ENCODE results near the gene OR2V1.
"Not testable (repeated sequence)": the region's sequence is repeated elsewhere in the genome, so short reads cannot be mapped to it uniquely, and the experiment has no call there.

OR2V1 gene

DNA sequence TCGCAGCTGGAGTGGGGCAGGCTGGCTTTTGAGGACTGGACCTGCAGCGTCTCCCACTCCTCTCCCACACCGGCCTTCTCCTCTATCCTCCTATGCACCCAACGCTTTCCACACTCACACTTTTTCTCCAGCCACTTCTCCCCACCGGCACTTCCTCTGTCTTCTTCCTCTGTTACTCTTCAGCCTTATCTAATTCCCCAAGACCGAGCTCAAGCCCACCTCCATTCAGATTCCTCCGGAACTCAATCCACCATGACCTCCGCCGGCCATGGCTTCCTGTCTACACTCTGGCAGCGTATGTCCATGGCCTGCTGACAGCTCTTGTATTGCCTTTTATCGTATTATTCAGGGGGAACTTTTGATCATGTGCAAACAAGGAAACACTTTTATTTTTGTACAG lies 545 bp upstream of the OR2V1 start:
- no peak for FAIRE-seq
- no peak for DNase-seq (ENCODE audit: insufficient read length, low spot score)

DNA sequence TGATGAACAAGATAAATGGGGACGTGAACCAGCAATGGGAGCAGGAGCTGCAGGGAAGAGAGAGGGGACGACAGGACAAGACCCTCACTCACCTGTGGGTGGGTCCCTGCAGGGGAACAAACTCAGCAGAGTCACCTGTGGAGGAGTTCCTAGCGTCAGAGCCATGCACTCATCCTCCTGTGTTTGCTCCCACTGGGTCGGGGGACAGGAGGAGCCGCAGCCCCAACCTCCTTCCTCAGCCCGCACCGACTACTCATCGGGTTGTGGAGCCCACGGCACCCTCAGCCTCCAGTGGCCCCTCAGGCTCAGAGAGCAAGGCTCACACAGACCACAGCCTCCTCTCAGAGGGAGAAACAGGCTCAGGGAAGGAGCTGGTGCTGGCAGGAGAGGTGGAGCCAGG lies 888 bp downstream of the OR2V1 start:
- not testable (repeated sequence) for FAIRE-seq; DNase-seq (ENCODE audit: insufficient read length, low spot score)

DNA sequence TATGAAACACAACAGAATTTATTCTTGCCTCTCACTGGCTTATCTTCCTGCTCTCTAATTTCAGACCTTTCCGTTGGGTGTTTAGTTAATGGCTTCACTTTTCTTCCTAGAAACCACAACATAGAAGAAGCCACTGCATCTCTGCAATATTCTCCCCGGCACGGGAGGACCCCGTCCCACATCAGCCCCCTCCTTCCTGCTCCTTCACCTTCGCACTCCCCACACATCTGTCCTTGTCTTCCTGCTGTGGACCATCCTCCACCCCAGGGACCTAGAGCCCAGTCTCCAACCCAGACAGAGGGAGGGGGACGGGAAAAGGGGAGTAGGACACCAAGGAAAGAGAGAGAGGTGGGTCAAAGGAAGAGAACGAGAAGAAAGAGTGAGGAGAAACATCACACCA lies 1.4 kb downstream of the OR2V1 start:
- no peak for FAIRE-seq

DNA sequence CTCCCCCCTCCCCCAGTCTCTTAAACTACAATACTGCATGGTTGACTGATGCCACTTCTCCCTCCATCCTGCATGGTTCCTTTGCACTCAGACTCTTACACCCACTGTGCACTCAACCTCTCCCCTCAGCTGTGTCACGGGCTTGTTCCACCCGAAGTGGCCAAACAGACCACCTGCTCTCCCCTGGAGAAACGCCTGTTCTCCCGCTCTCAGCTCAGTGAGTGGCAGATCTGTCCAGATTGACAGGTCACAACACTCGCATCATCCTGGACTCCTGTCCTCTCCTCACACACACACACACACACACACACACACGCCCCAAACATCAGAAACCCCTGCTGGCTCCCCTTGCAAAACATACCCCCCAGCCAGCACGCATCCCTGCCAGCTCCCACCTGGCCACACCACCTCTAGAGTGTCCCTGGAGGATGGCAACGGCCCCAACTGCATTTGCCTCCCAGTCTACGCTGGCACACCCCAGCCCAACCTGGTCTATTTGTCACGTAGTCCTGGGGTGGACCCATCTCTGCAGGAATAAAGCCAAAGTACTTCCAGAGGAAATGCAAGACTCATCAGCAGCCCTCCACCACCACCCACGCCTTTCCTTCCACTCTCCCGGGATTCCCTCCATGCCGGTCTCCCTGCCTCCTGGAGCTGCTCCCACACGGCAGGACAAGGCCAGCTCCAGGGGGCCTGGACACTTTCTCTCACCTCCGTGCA lies 2.9 kb downstream of the OR2V1 start:
- FAIRE-seq (no peak), DNase-seq (ENCODE audit: insufficient read length, low spot score) (no peak)

More for the DNA sequence above, 1.4 kb downstream of the OR2V1 start:
- no peak for DNase-seq (ENCODE audit: insufficient read length, low spot score)

DNA sequence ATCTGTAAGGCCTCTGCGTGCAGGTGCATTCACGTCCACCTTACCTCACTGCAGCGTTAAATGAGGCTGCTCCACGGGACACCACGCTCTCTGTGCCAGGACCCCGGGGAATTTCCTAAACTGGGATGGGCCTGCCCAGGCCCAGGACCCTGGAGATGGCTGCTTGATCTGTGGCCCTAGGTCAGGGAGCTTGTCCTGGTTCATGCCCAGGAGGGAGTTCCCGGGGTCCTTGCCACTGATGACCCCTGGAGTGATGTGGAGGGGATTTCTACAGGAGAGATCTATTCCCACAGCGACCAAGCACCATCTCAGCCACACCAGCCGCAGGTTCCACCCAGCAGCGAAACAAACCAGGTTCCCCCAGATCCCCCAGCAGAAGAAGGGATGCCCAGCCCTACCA lies 3.5 kb downstream of the OR2V1 start:
- FAIRE-seq (no peak), DNase-seq (ENCODE audit: insufficient read length, low spot score) (no peak)

DNA sequence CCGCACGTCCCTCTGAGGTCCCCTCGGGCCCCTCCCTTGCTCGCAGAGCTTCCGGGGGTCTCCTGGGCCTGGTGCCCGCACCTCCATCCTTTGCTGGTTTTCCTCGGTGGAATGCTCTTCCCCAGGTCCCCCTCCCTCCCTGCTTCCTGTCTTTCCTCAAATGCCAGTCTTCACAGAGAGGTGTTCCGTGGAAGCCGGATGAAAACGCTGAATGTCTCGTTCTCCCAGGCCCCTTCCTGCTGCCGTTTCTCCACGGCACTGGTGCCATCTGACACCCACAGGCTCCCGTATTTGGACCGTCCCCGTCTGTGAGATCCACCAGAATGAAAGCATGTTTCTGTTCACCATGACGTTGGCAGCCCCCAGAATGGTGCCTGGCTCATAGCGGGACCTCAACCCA lies 4.1 kb downstream of the OR2V1 start:
- FAIRE-seq, result no peak
- no peak for DNase-seq (ENCODE audit: insufficient read length, low spot score)

DNA sequence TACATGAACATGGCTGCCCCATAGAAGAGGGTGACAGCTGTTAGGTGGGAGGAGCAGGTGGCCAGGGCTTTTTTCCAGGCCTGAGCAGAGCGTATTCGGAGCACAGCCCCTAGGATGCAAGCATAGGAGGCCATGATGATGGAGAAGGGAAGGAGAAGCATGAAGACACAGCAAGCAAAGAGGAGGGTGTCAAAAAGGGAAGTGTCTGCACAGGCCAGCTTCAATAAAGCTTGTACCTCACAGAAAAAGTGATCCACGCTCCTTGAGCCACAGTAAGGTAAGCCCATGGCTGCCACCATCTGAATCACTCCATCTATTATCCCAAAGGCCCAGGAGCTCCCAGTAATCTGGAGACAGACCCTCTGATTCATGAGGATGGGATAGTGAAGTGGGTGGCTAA lies 6.4 kb downstream of the OR2V1 start:
- no peak for FAIRE-seq
- no peak for DNase-seq (ENCODE audit: insufficient read length, low spot score)

DNA sequence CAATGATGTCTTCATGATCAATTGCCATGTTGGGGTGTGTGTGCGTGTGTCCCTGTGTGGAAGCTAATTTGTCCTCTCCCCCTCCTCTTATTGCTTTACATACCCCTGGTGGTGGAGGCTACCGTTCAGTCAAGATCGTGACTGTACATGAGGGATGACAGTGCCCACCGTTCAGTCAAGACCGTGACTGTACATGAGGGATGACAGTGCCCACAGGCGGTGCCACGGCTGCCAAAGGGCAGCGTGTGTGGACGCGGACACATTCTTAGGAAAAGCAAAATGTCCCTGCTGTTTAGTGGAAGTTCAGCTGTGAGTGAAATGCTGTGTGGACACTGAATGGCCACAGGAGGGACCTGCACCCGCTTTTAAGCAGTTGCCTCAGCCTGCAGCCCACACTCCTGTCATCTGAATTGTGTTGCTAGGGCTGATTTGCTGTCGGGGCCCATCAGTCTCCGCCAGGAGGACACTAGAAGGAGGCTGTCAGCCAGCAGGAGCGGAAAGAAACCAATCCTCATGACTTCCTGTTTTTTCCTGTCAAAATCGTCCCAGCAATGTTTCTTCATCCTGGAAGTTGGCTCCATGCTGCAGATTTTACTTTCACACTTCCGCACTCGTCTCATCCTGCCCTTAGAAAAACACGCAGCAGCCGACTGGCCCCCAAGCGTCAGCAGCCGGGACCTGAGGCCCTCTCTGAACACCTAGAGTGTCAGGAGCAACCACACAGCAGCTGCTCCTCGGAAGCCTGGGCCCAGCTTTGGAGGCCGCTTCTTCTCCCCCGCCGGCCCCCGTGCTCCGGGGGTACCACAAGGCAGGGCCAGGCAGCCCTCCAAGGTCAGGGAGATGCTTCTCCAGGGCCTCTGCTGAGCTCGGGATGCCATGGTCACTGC lies 9.1 kb downstream of the OR2V1 start:
- no peak for DNase-seq (ENCODE audit: insufficient read length, low spot score)
- FAIRE-seq, result no peak

DNA sequence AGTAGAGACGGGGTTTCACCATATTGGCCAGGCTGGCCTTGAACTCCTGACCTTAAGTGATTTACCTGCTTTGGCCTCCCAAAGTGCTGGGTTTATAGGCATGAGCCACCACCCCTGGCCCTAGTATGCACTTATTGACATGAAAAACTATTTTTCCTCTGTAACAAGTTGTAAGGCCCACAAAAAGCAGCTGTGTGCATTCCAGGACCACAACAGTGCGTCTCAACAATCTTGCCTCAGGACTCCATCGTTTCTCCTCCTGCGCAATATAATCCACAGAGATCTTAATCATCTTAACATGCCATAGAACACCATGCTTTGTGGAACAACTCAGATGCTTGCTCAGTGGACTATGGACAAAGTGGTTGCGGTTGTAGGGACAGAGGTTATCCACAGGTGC lies 10.2 kb downstream of the OR2V1 start:
- DNase-seq (ENCODE audit: insufficient read length, low spot score), result no peak
- FAIRE-seq, result no peak

DNA sequence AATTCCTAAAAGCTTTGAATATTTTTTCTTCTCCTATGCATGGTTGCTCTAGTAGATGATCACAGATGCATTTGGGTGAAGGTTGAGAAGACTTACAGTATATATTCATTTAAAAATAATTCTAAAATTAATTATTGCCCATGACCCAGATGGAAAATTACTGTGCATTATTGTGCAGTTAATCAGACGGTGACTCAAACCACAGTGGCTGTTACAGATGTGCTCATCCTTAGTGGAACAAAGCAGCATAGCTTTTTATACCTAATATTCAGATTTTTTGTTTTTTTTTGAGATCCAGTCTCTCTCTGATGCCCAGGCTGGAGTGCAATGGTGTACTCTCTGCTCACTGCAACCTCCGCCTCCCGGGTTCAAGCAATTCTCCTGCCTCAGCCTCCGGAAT lies 10.7 kb downstream of the OR2V1 start:
- FAIRE-seq (no peak), DNase-seq (ENCODE audit: insufficient read length, low spot score) (no peak)

DNA sequence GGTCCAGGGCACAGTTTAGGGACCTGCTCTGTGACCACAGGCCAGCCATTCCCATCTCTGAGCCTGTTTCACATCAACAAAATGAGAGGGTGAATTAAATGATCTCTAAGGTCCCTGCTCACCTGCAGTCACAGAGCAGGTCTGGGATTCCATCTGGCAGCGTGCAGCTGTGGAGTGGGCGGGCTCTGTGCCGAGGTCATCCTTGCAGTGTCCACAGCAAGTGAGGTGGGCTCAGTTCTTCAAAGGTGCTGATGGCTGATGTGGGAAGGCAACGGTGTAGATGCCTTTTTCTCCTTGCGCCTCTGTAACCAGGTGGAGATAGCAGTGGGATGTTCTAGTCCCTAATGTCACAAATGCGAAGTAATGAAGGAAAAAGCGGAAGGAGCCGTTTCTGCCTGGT lies 11.9 kb downstream of the OR2V1 start:
- DNase-seq (ENCODE audit: insufficient read length, low spot score), result no peak
- FAIRE-seq, result no peak

DNA sequence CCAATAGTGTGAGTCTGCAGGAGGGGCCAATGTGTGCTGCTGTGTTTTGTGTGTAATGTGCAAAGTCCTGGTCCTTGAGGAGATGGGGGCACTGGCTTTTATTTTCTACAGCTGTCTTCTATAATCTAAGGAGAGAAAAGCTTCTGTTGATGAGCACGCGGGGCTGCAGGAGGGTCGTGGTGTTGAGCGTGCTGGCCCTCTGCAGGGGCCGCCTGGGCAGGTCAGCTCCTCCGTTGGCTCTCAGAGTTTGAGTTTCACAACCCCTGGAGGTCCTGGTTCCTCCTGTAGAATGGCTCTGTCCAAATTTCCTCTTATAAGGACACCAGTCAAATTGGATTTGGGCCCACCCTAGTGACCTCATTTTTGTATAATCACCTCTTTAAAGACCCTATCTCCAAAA lies 12.6 kb downstream of the OR2V1 start:
- DNase-seq (ENCODE audit: insufficient read length, low spot score) (no peak), FAIRE-seq (no peak)

DNA sequence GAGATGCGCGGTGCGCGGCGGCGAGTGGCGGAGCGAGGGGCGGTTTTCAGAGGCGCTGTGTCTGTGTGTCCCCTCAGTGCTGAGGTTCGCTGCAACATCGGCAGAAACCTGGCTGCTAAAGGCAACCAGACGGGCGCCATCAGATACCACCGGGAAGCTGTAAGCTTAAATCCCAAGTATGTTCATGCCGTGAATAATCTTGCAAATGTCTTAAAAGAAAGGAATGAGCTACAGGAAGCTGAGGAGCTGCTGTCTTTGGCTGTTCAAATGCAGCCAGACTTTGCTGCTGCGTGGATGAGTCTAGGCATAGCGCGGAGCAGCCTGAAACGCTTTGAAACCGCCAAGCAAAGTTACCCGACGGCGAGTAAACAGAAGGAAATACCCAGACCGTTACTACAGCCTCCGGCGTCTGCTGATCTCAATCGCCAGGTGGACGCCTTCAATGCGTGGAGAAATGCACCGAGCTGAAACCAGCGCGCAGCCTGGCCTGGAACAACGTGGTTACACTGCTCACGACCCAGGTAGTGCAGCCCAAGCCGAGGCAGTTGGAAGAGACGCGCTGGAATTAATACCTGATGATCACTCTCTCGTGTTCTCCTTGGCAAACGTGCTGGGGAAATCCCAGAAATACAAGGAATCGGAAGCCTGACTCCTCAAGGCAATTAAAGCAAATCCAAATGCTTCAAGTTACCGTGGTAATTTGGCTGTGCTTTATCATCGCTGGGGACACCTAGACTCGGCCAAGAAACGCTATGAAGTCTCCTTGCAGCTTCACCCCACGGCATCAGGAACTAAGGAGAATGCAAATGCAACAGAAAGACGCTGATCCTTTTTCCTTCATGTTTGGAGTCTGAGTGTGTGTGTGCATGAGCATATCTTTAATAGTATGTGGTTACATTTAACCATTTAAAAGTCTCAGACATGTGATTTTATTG lies 15.9 kb downstream of the OR2V1 start:
- DNase-seq (ENCODE audit: insufficient read length, low spot score), result peak; percentile 21

DNA sequence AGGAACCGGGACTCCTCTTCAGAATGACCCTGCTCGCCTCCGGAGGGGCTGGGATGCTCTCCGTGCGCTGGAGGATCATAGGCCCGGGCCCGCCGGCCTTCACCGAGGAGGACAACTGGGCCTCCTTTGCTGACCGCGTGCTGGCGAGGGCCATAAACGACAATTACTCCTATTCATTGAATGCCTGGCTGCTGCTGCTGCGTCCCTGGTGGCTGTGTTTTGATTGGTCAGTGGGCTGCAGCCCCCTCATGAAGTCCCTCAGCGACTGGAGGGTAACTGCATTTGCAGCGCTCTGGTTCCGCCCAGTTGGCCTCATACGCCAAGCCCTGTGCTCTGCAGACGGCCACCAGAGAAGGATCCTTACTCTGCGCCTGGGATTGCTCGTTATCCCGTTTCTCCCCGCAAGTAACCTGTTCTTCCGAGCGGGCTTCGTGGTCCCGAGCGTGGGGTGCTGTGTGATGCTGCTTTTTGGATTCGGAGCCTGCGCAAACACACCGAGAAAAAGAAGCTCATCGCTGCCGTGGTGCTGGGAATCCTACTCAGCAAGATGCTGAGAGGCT lies 16.6 kb downstream of the OR2V1 start:
- no peak for DNase-seq (ENCODE audit: insufficient read length, low spot score)
- FAIRE-seq, result no peak

More for the DNA sequence above, 15.9 kb downstream of the OR2V1 start:
- peak; percentile 69 for FAIRE-seq

DNA sequence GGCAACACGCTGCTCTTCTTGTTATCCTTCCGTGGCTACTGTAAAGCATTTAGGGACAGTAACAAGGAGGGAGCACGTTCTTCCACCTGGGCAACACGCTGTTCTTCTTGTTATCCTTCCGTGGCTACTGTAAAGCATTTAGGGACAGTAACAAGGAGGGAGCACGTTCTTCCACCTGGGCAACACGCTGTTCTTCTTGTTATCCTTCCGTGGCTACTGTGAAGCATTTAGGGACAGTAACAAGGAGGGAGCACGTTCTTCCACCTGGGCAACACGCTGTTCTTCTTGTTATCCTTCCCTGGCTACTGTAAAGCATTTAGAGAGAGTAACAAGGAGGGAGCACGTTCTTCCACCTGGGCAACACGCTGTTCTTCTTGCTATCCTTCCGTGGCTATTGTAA lies 17.4 kb downstream of the OR2V1 start:
- FAIRE-seq; DNase-seq (ENCODE audit: insufficient read length, low spot score): not testable (repeated sequence)

DNA sequence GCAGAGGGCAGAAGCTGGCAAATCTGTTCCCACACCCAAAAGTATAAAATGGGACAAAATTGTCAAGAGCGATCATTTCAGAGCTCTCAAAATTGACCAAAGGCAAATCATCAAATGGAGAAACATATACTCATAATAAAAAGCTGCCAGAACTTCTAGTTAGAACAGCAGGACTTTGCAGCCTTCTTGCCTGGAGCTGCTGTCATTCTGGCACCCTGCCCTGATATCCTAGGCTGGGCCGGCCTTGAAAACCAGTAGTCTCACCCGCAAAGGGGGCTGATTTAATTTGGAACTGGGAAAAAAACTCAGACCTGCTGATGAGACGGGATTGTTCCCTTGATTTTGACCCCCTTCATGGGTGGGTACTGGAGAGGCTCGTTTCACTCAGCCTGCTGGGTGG lies 18.5 kb downstream of the OR2V1 start:
- FAIRE-seq (no peak), DNase-seq (ENCODE audit: insufficient read length, low spot score) (no peak)

DNA sequence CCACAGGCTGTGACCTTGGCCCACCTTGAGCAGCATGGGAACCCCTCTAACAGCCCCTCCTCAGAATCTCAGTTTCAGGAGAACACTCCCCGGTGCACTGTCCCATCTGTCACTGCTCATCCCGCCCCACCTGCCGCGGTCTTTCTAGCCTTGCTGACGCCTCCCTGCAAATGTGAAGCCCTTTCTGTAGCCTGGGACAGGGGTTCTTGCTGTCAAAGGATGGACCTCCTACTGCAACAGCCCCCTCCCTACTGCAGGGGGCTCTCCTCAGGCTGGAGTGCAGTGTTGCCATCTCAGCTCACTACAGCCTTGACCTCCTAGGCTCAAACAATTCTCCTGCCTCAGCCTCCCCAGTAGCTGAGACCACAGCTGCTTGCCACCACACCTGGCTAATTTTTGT lies 20.0 kb downstream of the OR2V1 start:
- DNase-seq (ENCODE audit: insufficient read length, low spot score) (no peak), FAIRE-seq (no peak)

DNA sequence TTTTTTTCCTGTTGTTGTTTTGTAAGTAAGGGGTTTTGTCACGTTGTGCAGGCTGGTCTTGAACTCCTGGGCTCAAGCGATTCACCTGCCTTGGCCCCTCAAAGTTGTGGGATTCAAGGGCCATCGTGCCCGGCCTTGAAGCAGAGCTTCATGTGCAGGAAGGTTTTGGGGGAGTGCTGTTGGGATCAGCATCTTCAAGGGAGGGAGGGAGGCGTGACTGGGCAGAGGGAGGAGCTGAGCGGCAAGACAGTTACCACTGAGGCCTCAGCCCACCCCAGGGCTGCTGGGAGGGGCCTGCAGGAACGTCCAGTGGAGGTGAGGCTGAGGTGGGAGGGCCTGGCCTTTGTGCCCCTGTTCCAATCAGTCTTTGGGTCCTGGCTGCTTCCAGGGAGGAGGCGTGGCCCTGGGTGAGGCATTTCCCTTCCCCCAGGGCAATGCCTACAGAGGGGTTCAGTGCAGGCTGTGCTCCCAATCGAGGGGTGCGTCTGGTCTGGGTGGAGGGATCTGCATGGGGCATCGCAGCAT lies 21.4 kb downstream of the OR2V1 start:
- FAIRE-seq (no peak), DNase-seq (ENCODE audit: insufficient read length, low spot score) (no peak)

DNA sequence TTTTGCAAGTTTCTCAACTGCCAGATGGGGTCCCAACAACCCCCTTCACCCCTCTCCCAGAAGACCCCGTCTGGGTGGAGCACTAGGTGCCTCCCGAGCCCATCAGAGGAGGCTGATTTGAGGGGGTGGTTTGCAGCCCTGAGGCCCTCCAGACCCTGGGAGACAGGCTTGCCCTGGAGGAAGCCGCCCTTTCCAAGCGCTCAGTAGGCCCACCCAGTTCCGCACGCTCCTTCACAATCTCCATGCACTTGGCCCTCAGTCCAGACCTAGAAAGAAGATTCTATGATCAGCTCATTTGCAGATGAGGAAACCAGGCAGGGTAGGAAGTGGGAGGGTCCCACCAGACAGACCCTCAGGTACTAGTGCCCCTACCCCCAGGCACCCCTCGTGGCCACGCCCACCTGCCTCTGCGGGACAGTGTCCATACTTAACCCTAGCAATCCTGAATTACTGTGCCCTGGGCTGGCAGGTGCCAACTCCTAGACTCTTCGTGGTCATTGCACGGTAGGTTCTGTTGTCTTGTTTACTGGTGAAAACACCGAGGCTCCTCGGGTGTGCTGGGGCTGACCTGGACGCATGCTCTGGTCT lies 22.3 kb downstream of the OR2V1 start:
- no peak for DNase-seq (ENCODE audit: insufficient read length, low spot score)
- FAIRE-seq, result no peak

DNA sequence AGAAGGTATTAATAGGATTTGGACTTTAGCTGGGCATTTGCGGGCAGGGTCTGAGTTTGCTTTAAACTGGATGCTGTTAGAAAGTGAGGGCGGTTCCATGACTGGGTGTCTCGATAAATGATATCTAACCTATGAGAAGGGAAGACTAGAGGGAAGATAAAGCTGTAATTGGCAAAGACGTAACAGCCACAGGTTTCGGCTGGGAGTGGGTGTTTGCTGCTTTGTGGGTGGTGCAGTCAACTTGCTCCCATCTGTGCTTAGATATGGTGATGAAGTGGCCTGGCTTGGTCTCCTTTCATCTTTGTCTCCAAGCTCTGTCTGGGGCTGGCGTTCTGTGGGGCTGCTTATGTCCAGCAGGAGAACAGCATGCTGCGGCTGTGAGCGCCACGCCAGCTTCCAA lies 23.3 kb downstream of the OR2V1 start:
- no peak for FAIRE-seq
- DNase-seq (ENCODE audit: insufficient read length, low spot score), result no peak
